GM18517 (cell line): ENCODE results near the gene ITPR2.
"Not testable (repeated sequence)": the region's sequence is repeated elsewhere in the genome, so short reads cannot be mapped to it uniquely, and the experiment has no call there.

Source experiments
- ATAC-seq: cut with Tn5 transposase; IDR thresholded peaks from one replicate; pipeline ENCODE4 v1.9.1; 2021; ENCODE audit warnings: mild to moderate bottlenecking, moderate library complexity; ENCODE audit not compliant: unreplicated experiment

Gene ITPR2

GRCh38 chr12:26791301-26791791 lies 41.6 kb downstream of the ITPR2 start:
- peak; percentile 67 for ATAC-seq

- ATAC-seq: no peak
Observed at GRCh38 chr12:26790645-26790994, 42.4 kb downstream of the ITPR2 start.

GRCh38 chr12:26789731-26790644 lies 43.0 kb downstream of the ITPR2 start:
- ATAC-seq: no peak

- ATAC-seq: no peak
Observed at GRCh38 chr12:26786865-26787514, 46.0 kb downstream of the ITPR2 start.

GRCh38 chr12:26786491-26786864 lies 46.5 kb downstream of the ITPR2 start:
- ATAC-seq: no peak

GRCh38 chr12:26783816-26784379 lies 49.1 kb downstream of the ITPR2 start:
- ATAC-seq: not testable (repeated sequence)

- ATAC-seq: no peak
Observed at GRCh38 chr12:26783131-26783526, 49.9 kb downstream of the ITPR2 start.

GRCh38 chr12:26782372-26783130 lies 50.4 kb downstream of the ITPR2 start:
- ATAC-seq: no peak

- not testable (repeated sequence) for ATAC-seq
Observed at GRCh38 chr12:26780656-26781055, 52.3 kb downstream of the ITPR2 start.

- not testable (repeated sequence) for ATAC-seq
Observed at GRCh38 chr12:26778173-26778775, 54.7 kb downstream of the ITPR2 start.

- no peak for ATAC-seq
Observed at GRCh38 chr12:26777236-26777635, 55.8 kb downstream of the ITPR2 start.

GRCh38 chr12:26775991-26776390 lies 57.0 kb downstream of the ITPR2 start:
- ATAC-seq: not testable (repeated sequence)

GRCh38 chr12:26773313-26774104 lies 59.5 kb downstream of the ITPR2 start:
- no peak for ATAC-seq

GRCh38 chr12:26771861-26772260 lies 61.1 kb downstream of the ITPR2 start:
- ATAC-seq: no peak

- no peak for ATAC-seq
Observed at GRCh38 chr12:26770239-26771070, 62.5 kb downstream of the ITPR2 start.

GRCh38 chr12:26769611-26770010 lies 63.4 kb downstream of the ITPR2 start:
- ATAC-seq: peak; percentile 9

- ATAC-seq: peak; percentile 62
Observed at GRCh38 chr12:26768611-26769603, 64.1 kb downstream of the ITPR2 start.

GRCh38 chr12:26767865-26768264 lies 65.1 kb downstream of the ITPR2 start:
- ATAC-seq: no peak
